Small intestine (tissue), 16 donors: ENCODE data around the gene SLC7A6OS. TPM values are rescaled to one million over a fixed set of nuclear protein-coding genes. Genes with fewer than 3 reads are reported as not detected.

ENCODE experiments used
- DNase-seq, 2 donors: peaks; one replicate each; pipeline versions ENCODE4 v3.0.0 to v3.0.0-alpha.2; 2013
- FAIRE-seq: peaks from 2 replicates; lab custom pipeline; 2012; peaks lifted over from hg19 to GRCh38; lab: Jason Lieb, UNC
- H3K27ac ChIP-seq, 3 donors: one replicate each; pipeline ENCODE4 v1.5.1; 2013; ENCODE audit warnings: low read length in 2 of 3, mild to moderate bottlenecking in 2 of 3, control low read depth in 1 of 3, inconsistent platforms in 1 of 3, low read depth in 1 of 3, moderate library complexity in 1 of 3
- H3K27me3 ChIP-seq, 3 donors: one replicate each; pipeline ENCODE4 v1.6.1; 2013; ENCODE audit warnings: low read length in 3 of 3, inconsistent platforms in 1 of 3; ENCODE audit not compliant: control insufficient read depth in 3 of 3, insufficient read depth in 3 of 3
- H3K36me3 ChIP-seq, 3 donors: one replicate each; pipeline ENCODE4 v1.6.1; 2013; ENCODE audit warnings: low read length in 3 of 3, inconsistent platforms in 1 of 3, low read depth in 1 of 3, mild to moderate bottlenecking in 1 of 3, moderate library complexity in 1 of 3; ENCODE audit not compliant: control insufficient read depth in 3 of 3, insufficient read depth in 2 of 3
- H3K4me1 ChIP-seq, 3 donors: one replicate each; pipeline ENCODE4 v1.6.1; 2013; ENCODE audit warnings: low read length in 2 of 3, inconsistent platforms in 1 of 3, low read depth in 1 of 3, mild to moderate bottlenecking in 1 of 3, moderate library complexity in 1 of 3; ENCODE audit not compliant: control insufficient read depth in 3 of 3, insufficient read depth in 2 of 3
- H3K4me3 ChIP-seq, 3 donors: one replicate each; pipeline ENCODE4 v1.5.1; 2013; ENCODE audit warnings: low read length in 3 of 3, control low read depth in 1 of 3, inconsistent platforms in 1 of 3, low read depth in 1 of 3, mild to moderate bottlenecking in 1 of 3, moderate library complexity in 1 of 3
- H3K9me3 ChIP-seq, 2 donors: one replicate each; pipeline ENCODE4 v1.6.1; 2013; ENCODE audit warnings: low read depth in 1 of 2, low read length in 1 of 2; ENCODE audit not compliant: control insufficient read depth in 2 of 2, insufficient read depth in 1 of 2
- WGBS, 3 donors: extraction: QIAGEN DNeasy Blood & Tissue Kit; methylation state at CpG; one replicate each; pipeline ENCODE4 v1.1.7; 2013; 5-methylcytosine and 5-hydroxymethylcytosine counted together
- long read RNA-seq, 10 donors: transcript quantifications; one replicate each; lab custom pipeline, GENCODE V29; 2026
- polyA plus RNA-seq, 4 donors: library from polyadenylated mRNA; stranded (reverse) in 3 of 4; unstranded in 1 of 4; fragments of 200-250 nt in 3 of 4; fragments of 120-200 nt in 1 of 4; gene quantifications; one replicate each; pipeline versions ENCODE4 v1.2.1 to v1.2.3, GENCODE V29; 2013
- donor health status: healthy with polysubstance abuse.
- donor health status: control.
- donor health status: control.
- donor health status: Bipolar disorder and iron deficiency.
- donor health status: healthy.

The SLC7A6OS gene
- 10 to 100 TPM in 1 of 4 donors, 1 to 10 TPM in 3; 3.8 to 16.7 (median 5.9) TPM for polyA plus RNA-seq
- long read RNA-seq, donor 1: 0 reads
- long read RNA-seq, donor 2, full-length matches to known transcripts: 2 of 2 reads
- long read RNA-seq, donor 2, partial matches to known transcripts: 0 of 2 reads
- long read RNA-seq, donor 2, other reads (novel, unspliced or antisense): 0 of 2 reads
- long read RNA-seq, donor 3, full-length matches to known transcripts: 3 of 3 reads
- long read RNA-seq, donor 3, partial matches to known transcripts: 0 of 3 reads
- long read RNA-seq, donor 3, other reads (novel, unspliced or antisense): 0 of 3 reads
- long read RNA-seq, donor 4: 0 reads
- long read RNA-seq, donor 5: 0 reads
- long read RNA-seq, donor 6, full-length matches to known transcripts: 2 of 2 reads
- long read RNA-seq, donor 6, partial matches to known transcripts: 0 of 2 reads
- long read RNA-seq, donor 6, other reads (novel, unspliced or antisense): 0 of 2 reads
- long read RNA-seq, donor 7, full-length matches to known transcripts: 9 of 9 reads
- long read RNA-seq, donor 7, partial matches to known transcripts: 0 of 9 reads
- long read RNA-seq, donor 7, other reads (novel, unspliced or antisense): 0 of 9 reads
- long read RNA-seq, donor 8: 0 reads
- long read RNA-seq, donor 9, full-length matches to known transcripts: 1 of 1 reads
- long read RNA-seq, donor 9, partial matches to known transcripts: 0 of 1 reads
- long read RNA-seq, donor 9, other reads (novel, unspliced or antisense): 0 of 1 reads
- long read RNA-seq, donor 10, full-length matches to known transcripts: 4 of 4 reads
- long read RNA-seq, donor 10, partial matches to known transcripts: 0 of 4 reads
- long read RNA-seq, donor 10, other reads (novel, unspliced or antisense): 0 of 4 reads

DNA sequence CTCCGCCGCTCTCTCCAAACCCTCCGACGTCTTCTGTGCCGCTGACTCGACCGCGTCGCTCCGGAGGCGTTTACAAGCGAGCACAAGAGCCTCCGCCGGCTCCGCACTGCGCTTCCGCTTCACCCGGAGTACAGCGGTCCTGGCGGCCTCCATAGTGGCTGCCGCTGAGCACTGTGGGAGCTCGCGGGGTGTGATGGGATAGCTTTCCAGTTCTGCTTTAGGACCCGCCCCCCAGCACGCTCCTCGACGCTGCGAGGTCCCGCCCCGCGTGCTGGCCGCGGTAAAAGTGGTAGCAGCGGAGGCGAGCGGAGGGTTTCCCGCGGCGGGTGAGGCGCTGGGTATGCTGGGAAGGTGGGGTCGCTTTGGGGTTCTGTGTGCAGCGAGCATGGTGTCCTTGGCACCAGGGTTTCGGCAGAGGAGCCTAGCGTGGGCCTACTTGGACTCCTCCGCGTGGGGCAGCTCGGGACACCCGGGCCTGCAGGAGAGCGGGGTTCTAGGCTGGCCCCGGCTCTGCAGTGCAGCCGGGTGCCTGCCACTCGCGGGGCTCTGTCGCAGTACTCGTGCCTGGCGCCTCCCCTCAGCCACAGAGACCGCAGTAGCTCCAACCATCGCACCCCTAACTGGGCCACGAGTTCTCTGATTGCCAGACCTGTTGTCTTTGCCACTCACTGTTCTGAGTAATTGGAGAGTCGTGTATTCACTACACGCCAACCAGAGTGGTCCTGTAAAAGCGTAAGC is at the start of gene SLC7A6OS, which contains the start of gene PRMT7:
Gene SLC7A6OS (minus strand): TSS at position 173 of the 738 bp plus-strand sequence. CDS start 20 bp downstream, at position 153.
Gene PRMT7 (plus strand): TSS at position 246 of the 738 bp plus-strand sequence. CDS start 4,961 bp downstream, outside the sequence.
- Histone ChIP-seq H3K4me1 (peaks cover 3 to 16% (median 9%) of the 10 kb centered on the region in 3 donors), H3K9me3 (no peaks in the 10 kb centered on the region), H3K27ac (peak within 1 kb of the TSS; percentile 73 to 93 (median 83)), H3K36me3 (peaks cover 0 to 29% (median 0%) of the 10 kb centered on the region in 3 donors), H3K4me3 (peak within 1 kb of the TSS; percentile 62 to 97 (median 73)), H3K27me3 (no peaks in the 10 kb centered on the region)
- DNase-seq (peak; percentile 94 to 96), FAIRE-seq (no peak)
- 0 to 1% (median 0%) methylated on average over 58 to 62 of the region's 62 CpGs for WGBS, 3 donors

DNA sequence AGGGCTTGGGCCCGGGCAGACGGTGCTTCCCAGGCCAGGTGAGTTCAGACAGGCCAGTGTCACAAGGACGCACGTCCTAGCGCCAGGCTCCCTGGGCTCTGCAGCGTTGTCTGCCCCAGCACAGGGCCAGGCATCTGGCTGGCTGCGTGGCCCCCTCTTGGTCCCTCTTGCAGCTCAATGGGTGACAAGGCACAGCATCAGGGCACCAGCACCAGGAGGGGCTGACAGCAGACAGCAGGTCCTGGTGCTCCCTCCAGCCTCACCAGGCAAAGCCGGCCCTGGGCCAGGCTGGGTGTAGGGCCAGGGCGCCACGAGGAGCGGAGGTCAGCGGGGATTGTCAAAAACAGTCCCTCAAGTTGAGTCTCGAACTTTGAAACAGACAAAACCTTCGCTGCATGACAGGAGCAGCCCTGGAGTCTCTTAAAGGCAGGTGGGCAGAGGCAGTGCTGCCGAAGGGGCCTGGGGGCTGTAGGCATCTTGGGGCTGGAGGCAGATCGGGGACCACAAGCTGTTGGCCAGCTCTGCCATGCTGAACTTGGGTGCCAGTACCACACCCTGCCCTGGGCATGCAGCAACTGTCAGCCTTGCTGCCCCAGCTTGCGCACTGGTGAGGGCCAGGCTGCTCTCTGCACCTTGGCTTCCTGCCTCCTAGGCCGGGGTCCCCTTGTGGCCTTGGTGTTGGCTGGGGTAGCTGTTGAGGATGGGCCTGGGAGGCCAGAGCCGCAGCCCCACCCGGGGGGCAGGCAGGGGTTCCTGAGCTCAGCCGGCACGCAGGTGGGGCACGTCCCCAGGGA is 48.8 kb upstream of the SLC7A6OS start:
- 77 to 86% (median 82%) methylated on average over 22 to 23 of the region's 23 CpGs for WGBS, 3 donors

DNA sequence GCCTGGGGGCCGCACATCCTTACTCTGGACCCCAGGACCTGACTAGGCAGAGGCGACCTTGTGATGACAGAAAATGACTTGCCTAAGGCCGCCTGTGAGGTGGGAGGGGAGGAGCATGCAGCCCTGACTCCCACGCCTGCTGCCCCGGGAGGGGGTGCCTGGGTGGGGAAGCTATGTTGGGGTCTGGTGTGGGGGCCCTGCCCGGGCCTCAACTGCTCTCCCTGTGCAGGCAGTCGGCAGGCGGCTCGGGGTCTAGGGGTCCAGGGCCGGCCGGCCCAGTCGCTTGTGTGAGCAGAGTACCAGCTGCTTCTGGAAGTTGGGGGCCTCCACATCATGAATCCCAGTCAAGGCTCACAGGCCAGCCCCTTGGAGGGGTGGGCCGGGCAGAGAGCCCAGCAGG is 48.2 kb upstream of the SLC7A6OS start:
- FAIRE-seq (no peak), DNase-seq (no peak)
- no peaks in the 10 kb centered on the region for H3K9me3 ChIP-seq
- no peaks in the 10 kb centered on the region for H3K27me3 ChIP-seq
- H3K4me1 ChIP-seq: peaks cover 0 to 8% (median 0%) of the 10 kb centered on the region in 3 donors
- H3K27ac ChIP-seq: no peak overlapping the region
- H3K36me3 ChIP-seq: peaks cover 6 to 97% (median 14%) of the 10 kb centered on the region in 3 donors
- H3K4me3 ChIP-seq: no peak overlapping the region
- 90 to 94% (median 91%) methylated on average over 12 to 13 of the region's 13 CpGs for WGBS, 3 donors

More for the DNA sequence above, 48.8 kb upstream of the SLC7A6OS start:
- H3K4me1 ChIP-seq: peaks cover 0 to 14% (median 0%) of the 10 kb centered on the region in 3 donors
- peaks cover 6 to 97% (median 14%) of the 10 kb centered on the region in 3 donors for H3K36me3 ChIP-seq
- DNase-seq (no peak), FAIRE-seq (no peak)
- no peaks in the 10 kb centered on the region for H3K27me3 ChIP-seq
- no peak overlapping the region for H3K27ac ChIP-seq
- H3K9me3 ChIP-seq: no peaks in the 10 kb centered on the region
- no peak overlapping the region for H3K4me3 ChIP-seq

DNA sequence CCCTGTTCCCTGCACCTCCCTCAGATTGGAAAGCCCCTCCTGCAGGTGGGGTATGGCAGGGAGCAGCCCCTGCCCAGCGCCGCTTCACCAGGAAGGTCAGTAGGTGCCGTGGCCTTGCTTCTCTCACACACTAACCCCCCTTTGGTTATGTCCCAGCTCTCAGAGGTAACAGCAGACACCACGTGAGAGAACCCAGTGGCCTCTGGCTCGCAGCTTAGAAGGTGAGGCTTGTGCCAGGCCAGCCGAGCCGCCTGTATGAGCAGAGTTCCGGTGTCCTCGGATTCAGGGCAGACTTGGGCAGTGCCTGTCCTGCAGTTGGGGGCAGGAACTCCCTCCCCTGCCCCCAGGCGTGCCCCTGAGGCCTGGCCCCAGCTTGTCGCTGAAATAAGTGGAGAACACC is 47.2 kb upstream of the SLC7A6OS start:
- Histone ChIP-seq H3K9me3 (no peaks in the 10 kb centered on the region), H3K36me3 (peaks cover 6 to 97% (median 9%) of the 10 kb centered on the region in 3 donors), H3K27me3 (no peaks in the 10 kb centered on the region), H3K4me1 (peaks cover 0 to 7% (median 0%) of the 10 kb centered on the region in 3 donors), H3K4me3 (no peak overlapping the region), H3K27ac (no peak overlapping the region)
- FAIRE-seq: no peak
- 86 to 90% (median 90%) methylated on average over 11 of the region's 11 CpGs for WGBS, 3 donors
- no peak for DNase-seq

DNA sequence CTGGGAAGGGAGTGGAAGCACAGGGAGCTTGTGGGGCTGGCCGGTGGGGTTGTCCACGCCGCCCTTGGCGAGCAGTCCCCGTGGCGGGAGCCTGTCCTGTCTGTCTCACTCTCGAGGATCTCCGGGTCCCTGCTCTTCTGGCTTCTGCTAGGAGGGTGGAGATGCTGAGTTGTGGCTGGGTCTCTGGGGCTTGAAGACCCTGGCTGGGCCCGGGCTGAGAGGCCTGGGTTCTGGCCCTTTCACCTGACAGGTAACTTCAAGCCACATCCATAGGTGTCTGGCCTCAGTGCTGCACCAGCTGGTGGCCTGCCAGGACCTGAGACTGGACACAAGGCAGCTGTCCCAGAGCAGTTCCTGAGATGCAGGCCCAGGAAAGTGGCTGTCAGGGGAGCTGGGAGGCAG is 46.8 kb upstream of the SLC7A6OS start:
- Histone ChIP-seq H3K4me3 (no peak overlapping the region), H3K27me3 (no peaks in the 10 kb centered on the region), H3K27ac (no peak overlapping the region), H3K4me1 (peaks cover 0 to 7% (median 0%) of the 10 kb centered on the region in 3 donors), H3K36me3 (peaks cover 6 to 97% (median 9%) of the 10 kb centered on the region in 3 donors), H3K9me3 (no peaks in the 10 kb centered on the region)
- 87 to 88% (median 87%) methylated on average over 9 of the region's 9 CpGs for WGBS, 3 donors
- DNase-seq (no peak), FAIRE-seq (no peak)

DNA sequence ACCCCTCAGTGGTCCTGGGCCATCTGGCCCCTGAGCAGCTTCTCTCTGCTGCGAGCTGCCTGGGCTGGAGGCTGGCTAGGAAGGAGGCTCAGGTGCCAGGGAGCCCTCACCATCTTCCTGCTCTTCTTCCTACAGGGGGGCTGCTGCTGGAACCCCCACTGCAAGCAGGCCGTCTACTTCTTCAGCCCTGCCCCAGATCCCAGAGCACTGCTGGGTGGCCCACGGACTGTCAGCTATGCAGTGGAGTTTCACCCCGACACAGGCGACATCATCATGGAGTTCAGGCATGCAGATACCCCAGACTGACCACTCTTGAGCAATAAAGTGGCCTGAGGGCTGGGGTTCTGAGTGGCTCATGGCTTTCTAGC is 46.2 kb upstream of the SLC7A6OS start:
- H3K4me1 ChIP-seq: peaks cover 0 to 11% (median 0%) of the 10 kb centered on the region in 3 donors
- no peak overlapping the region for H3K27ac ChIP-seq
- H3K36me3 ChIP-seq: peaks cover 6 to 97% (median 9%) of the 10 kb centered on the region in 3 donors
- H3K27me3 ChIP-seq: no peaks in the 10 kb centered on the region
- no peak for FAIRE-seq
- DNase-seq: no peak
- 84 to 97% (median 96%) methylated on average over 5 of the region's 5 CpGs for WGBS, 3 donors
- no peaks in the 10 kb centered on the region for H3K9me3 ChIP-seq
- H3K4me3 ChIP-seq: no peak overlapping the region

DNA sequence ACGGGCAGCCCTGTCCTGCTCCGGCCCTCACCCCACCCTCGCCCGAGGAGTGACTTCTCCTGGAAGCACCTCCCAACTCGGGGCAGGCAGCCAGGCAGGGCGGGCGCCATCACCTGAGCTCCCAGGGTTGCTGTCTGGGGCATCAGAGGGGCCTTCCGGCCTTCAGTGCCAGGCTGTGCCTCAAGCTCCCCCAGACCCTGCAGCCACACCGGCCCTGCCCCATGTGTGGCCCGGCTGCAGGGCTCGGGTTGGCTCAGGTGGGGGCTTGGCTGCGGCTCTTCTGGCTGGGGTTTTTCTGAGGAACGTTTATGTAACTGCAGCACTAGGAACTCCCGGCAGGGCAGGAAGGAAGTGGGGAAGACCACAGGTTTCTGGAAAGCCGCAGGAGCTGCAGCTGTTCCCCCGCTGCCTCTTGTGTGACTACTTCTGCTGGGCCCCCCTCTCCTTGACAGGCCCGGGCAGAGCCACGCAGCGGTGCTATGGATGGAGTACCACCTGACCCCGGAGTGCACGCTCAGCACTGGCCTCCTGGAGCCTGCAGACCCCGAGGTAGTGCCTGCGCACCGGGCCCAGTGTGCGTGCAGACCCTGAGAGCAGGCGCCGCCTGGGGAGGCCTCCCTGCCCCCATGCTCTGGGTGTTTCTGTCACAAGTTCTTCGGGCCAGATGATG is 45.6 kb upstream of the SLC7A6OS start:
- Histone ChIP-seq H3K9me3 (no peaks in the 10 kb centered on the region), H3K27ac (no peak overlapping the region), H3K4me1 (peaks cover 0 to 16% (median 0%) of the 10 kb centered on the region in 3 donors), H3K36me3 (peaks cover 6 to 96% (median 9%) of the 10 kb centered on the region in 3 donors), H3K4me3 (no peak overlapping the region), H3K27me3 (no peaks in the 10 kb centered on the region)
- WGBS, 3 donors: 66 to 79% (median 68%) methylated on average over 28 of the region's 28 CpGs
- peak in 1 of 2 donors; percentile 46 for DNase-seq
- FAIRE-seq: no peak
